Fibroblast of upper back skin (primary cell): ENCODE results near the gene TGFB1I1.
"Not testable (repeated sequence)": the region's sequence is repeated elsewhere in the genome, so short reads cannot be mapped to it uniquely, and the experiment has no call there.

ENCODE experiments used
- DNase-seq: peaks from one replicate; pipeline ENCODE4 v3.0.0-alpha.2; 2013

Gene TGFB1I1

GRCh38 chr16:31473264-31473984 lies 1.5 kb downstream of the TGFB1I1 start:
- DNase-seq, result no peak

- peak; percentile 86 for DNase-seq
Measured at GRCh38 chr16:31474173-31474714, 2.3 kb downstream of the TGFB1I1 start.

- no peak for DNase-seq
Measured at GRCh38 chr16:31474773-31475738, 3.1 kb downstream of the TGFB1I1 start.

- DNase-seq, result no peak
Measured at GRCh38 chr16:31475946-31476302, 4.0 kb downstream of the TGFB1I1 start.

- DNase-seq, result no peak
Measured at GRCh38 chr16:31476303-31477219, 4.6 kb downstream of the TGFB1I1 start.

GRCh38 chr16:31477220-31478216 lies 5.6 kb downstream of the TGFB1I1 start:
- no peak for DNase-seq

- no peak for DNase-seq
Measured at GRCh38 chr16:31478956-31479355, 7.0 kb downstream of the TGFB1I1 start.

- DNase-seq, result no peak
Measured at GRCh38 chr16:31479751-31480150, 7.8 kb downstream of the TGFB1I1 start.

- peak; percentile 23 for DNase-seq
Measured at GRCh38 chr16:31480851-31481536, 9.0 kb downstream of the TGFB1I1 start.

- no peak for DNase-seq
Measured at GRCh38 chr16:31483081-31483480, 11.1 kb downstream of the TGFB1I1 start, which contains the start of gene SLC5A2. Gene SLC5A2, plus strand, starts transcription at chr16:31483123. Its CDS starts 14 bp downstream, at chr16:31483137.

GRCh38 chr16:31484048-31484447 lies 12.1 kb downstream of the TGFB1I1 start:
- DNase-seq, result not testable (repeated sequence)

- no peak for DNase-seq
Measured at GRCh38 chr16:31484491-31485171, 12.7 kb downstream of the TGFB1I1 start.

- no peak for DNase-seq
Measured at GRCh38 chr16:31485571-31485970, 13.6 kb downstream of the TGFB1I1 start.

GRCh38 chr16:31486045-31486444 lies 14.1 kb downstream of the TGFB1I1 start:
- DNase-seq, result no peak

GRCh38 chr16:31487071-31487719 lies 15.2 kb downstream of the TGFB1I1 start:
- no peak for DNase-seq

GRCh38 chr16:31487720-31488467 lies 15.9 kb downstream of the TGFB1I1 start:
- DNase-seq, result no peak

GRCh38 chr16:31488468-31489297 lies 16.7 kb downstream of the TGFB1I1 start:
- no peak for DNase-seq

GRCh38 chr16:31489298-31489564 lies 17.3 kb downstream of the TGFB1I1 start:
- DNase-seq, result no peak
